Measurements from ENCODE around the gene DNAJC2. TPM values are rescaled to one million over a fixed set of nuclear protein-coding genes. Genes with fewer than 3 reads are reported as not detected.
A peak's percentile ranks its signal among the peaks of the same experiment; 100 is the strongest.
"Not testable (repeated sequence)": the region's sequence is repeated elsewhere in the genome, so short reads cannot be mapped to it uniquely, and the experiment has no call there.

Gene DNAJC2
- polyA plus RNA-seq, 1 donor from 2014 or later = 29.7 TPM

- H3K9ac ChIP-seq (ENCODE audit: low read length) = peak overlapping the region; percentile 69
- H3K9me3 ChIP-seq (ENCODE audit: low read length); H3K27me3 ChIP-seq (ENCODE audit: insufficient read depth, low read depth, low read length); H3F3A ChIP-seq (ENCODE audit: insufficient read depth, low read length, poor library complexity, severe bottlenecking); H4K20me1 ChIP-seq (ENCODE audit: insufficient read depth); H3K9me2 ChIP-seq (ENCODE audit: insufficient read depth, low read length); H3K36me3 ChIP-seq (ENCODE audit: insufficient read depth, low read length); H3K79me2 ChIP-seq (replicated peaks; ENCODE audit: insufficient read depth, low read length): not testable (repeated sequence)
- H3K4me2 ChIP-seq (ENCODE audit: low read length) = peak overlapping the region; percentile 59
- H3K4me3 ChIP-seq (ENCODE audit: low read length) = peak overlapping the region; percentile 79
- peak; percentile 12 for TF ChIP-seq CTCF (IDR thresholded peaks at IDR 0.05; ENCODE audit: poor library complexity, severe bottlenecking)
- H2AFZ ChIP-seq (ENCODE audit: low read depth, low read length) = peak overlapping the region; percentile 33
- peak overlapping the region; percentile 76 for H3K27ac ChIP-seq (ENCODE audit: low read length)
These were observed 65.0 kb downstream of the DNAJC2 start for GRCh38 chr7:103279636-103279962.

- H3K9me2 ChIP-seq (ENCODE audit: insufficient read depth, low read length); H3K79me2 ChIP-seq (replicated peaks; ENCODE audit: insufficient read depth, low read length); H3K27ac ChIP-seq (ENCODE audit: low read length); H2AFZ ChIP-seq (ENCODE audit: low read depth, low read length); H3K9ac ChIP-seq (ENCODE audit: low read length); H4K20me1 ChIP-seq (ENCODE audit: insufficient read depth); H3K36me3 ChIP-seq (ENCODE audit: insufficient read depth, low read length); H3K27me3 ChIP-seq (ENCODE audit: insufficient read depth, low read depth, low read length); H3K9me3 ChIP-seq (ENCODE audit: low read length); H3F3A ChIP-seq (ENCODE audit: insufficient read depth, low read length, poor library complexity, severe bottlenecking): not testable (repeated sequence)
- H3K4me2 ChIP-seq (ENCODE audit: low read length) = peak overlapping the region; percentile 35
- H3K4me3 ChIP-seq (ENCODE audit: low read length) = peak overlapping the region; percentile 58
These were observed 66.4 kb downstream of the DNAJC2 start for GRCh38 chr7:103278195-103278594.

- not testable (repeated sequence) for H3K27ac ChIP-seq (ENCODE audit: low read length); H3K9ac ChIP-seq (ENCODE audit: low read length); H3K4me2 ChIP-seq (ENCODE audit: low read length); H3K36me3 ChIP-seq (ENCODE audit: insufficient read depth, low read length); H3K9me2 ChIP-seq (ENCODE audit: insufficient read depth, low read length); H3K79me2 ChIP-seq (replicated peaks; ENCODE audit: insufficient read depth, low read length); H3K27me3 ChIP-seq (ENCODE audit: insufficient read depth, low read depth, low read length); H2AFZ ChIP-seq (ENCODE audit: low read depth, low read length); H3K4me3 ChIP-seq (ENCODE audit: low read length); H4K20me1 ChIP-seq (ENCODE audit: insufficient read depth); H3F3A ChIP-seq (ENCODE audit: insufficient read depth, low read length, poor library complexity, severe bottlenecking); H3K9me3 ChIP-seq (ENCODE audit: low read length)
These were observed 69.7 kb downstream of the DNAJC2 start for GRCh38 chr7:103274867-103275266.

GRCh38 chr7:103273374-103273773 lies 71.2 kb downstream of the DNAJC2 start:
- H4K20me1 ChIP-seq (ENCODE audit: insufficient read depth); H3K9ac ChIP-seq (ENCODE audit: low read length); H3K36me3 ChIP-seq (ENCODE audit: insufficient read depth, low read length); H3K27me3 ChIP-seq (ENCODE audit: insufficient read depth, low read depth, low read length); H3K4me2 ChIP-seq (ENCODE audit: low read length); H3K9me2 ChIP-seq (ENCODE audit: insufficient read depth, low read length); H2AFZ ChIP-seq (ENCODE audit: low read depth, low read length); H3K79me2 ChIP-seq (replicated peaks; ENCODE audit: insufficient read depth, low read length); H3K4me3 ChIP-seq (ENCODE audit: low read length); H3K9me3 ChIP-seq (ENCODE audit: low read length); H3K27ac ChIP-seq (ENCODE audit: low read length); H3F3A ChIP-seq (ENCODE audit: insufficient read depth, low read length, poor library complexity, severe bottlenecking): not testable (repeated sequence)

GRCh38 chr7:103266229-103266628 lies 78.3 kb downstream of the DNAJC2 start:
- not testable (repeated sequence) for H3K36me3 ChIP-seq (ENCODE audit: insufficient read depth, low read length); H4K20me1 ChIP-seq (ENCODE audit: insufficient read depth); H3K4me2 ChIP-seq (ENCODE audit: low read length); H3K9me2 ChIP-seq (ENCODE audit: insufficient read depth, low read length); H2AFZ ChIP-seq (ENCODE audit: low read depth, low read length); H3F3A ChIP-seq (ENCODE audit: insufficient read depth, low read length, poor library complexity, severe bottlenecking); H3K79me2 ChIP-seq (replicated peaks; ENCODE audit: insufficient read depth, low read length); H3K9ac ChIP-seq (ENCODE audit: low read length); H3K9me3 ChIP-seq (ENCODE audit: low read length); H3K4me3 ChIP-seq (ENCODE audit: low read length); H3K27me3 ChIP-seq (ENCODE audit: insufficient read depth, low read depth, low read length); H3K27ac ChIP-seq (ENCODE audit: low read length)

- H3K4me2 ChIP-seq (ENCODE audit: low read length); H3K9me3 ChIP-seq (ENCODE audit: low read length); H3K36me3 ChIP-seq (ENCODE audit: insufficient read depth, low read length); H3K27ac ChIP-seq (ENCODE audit: low read length); H3K27me3 ChIP-seq (ENCODE audit: insufficient read depth, low read depth, low read length); H3F3A ChIP-seq (ENCODE audit: insufficient read depth, low read length, poor library complexity, severe bottlenecking); H2AFZ ChIP-seq (ENCODE audit: low read depth, low read length); H3K9ac ChIP-seq (ENCODE audit: low read length); H3K4me3 ChIP-seq (ENCODE audit: low read length); H4K20me1 ChIP-seq (ENCODE audit: insufficient read depth); H3K9me2 ChIP-seq (ENCODE audit: insufficient read depth, low read length); H3K79me2 ChIP-seq (replicated peaks; ENCODE audit: insufficient read depth, low read length): not testable (repeated sequence)
These were observed 80.5 kb downstream of the DNAJC2 start for GRCh38 chr7:103264054-103264453.
